Stimulated activated CD4-positive, alpha-beta T cell treated with anti-CD3 and anti-CD28 coated beads, Interleukin-1b, Interleukin-23, amount 100 ng/mL, for 48 hours (primary cell): ENCODE data around the gene ZC3H14.

Source experiments
- DNase-seq: peaks from one replicate; pipeline ENCODE4 v3.0.0-alpha.2; 2020

ZC3H14 gene

GRCh38 chr14:88611878-88612277 is 49.0 kb downstream of the ZC3H14 start:
- no peak for DNase-seq

- DNase-seq = no peak
Observed at GRCh38 chr14:88612981-88613380, 50.1 kb downstream of the ZC3H14 start.

- no peak for DNase-seq
Observed at GRCh38 chr14:88613552-88614010, 50.7 kb downstream of the ZC3H14 start.

- no peak for DNase-seq
Observed at GRCh38 chr14:88614218-88614907, 51.5 kb downstream of the ZC3H14 start.

GRCh38 chr14:88616697-88617096 is 53.9 kb downstream of the ZC3H14 start:
- DNase-seq = no peak

GRCh38 chr14:88617479-88617878 is 54.6 kb downstream of the ZC3H14 start:
- DNase-seq = no peak

GRCh38 chr14:88618476-88618875 is 55.6 kb downstream of the ZC3H14 start:
- no peak for DNase-seq

GRCh38 chr14:88621100-88621499 is 58.3 kb downstream of the ZC3H14 start:
- DNase-seq = no peak

- DNase-seq = no peak
Observed at GRCh38 chr14:88625671-88626070, 62.8 kb downstream of the ZC3H14 start.

GRCh38 chr14:88628033-88628432 is 65.2 kb downstream of the ZC3H14 start:
- DNase-seq = no peak

- no peak for DNase-seq
Observed at GRCh38 chr14:88628462-88628861, 65.6 kb downstream of the ZC3H14 start.

GRCh38 chr14:88630565-88630964 is 67.7 kb downstream of the ZC3H14 start:
- no peak for DNase-seq

- DNase-seq = no peak
Observed at GRCh38 chr14:88631091-88631490, 68.3 kb downstream of the ZC3H14 start.

GRCh38 chr14:88632512-88632911 is 69.7 kb downstream of the ZC3H14 start:
- DNase-seq = no peak

GRCh38 chr14:88639221-88639620 is 76.4 kb downstream of the ZC3H14 start:
- no peak for DNase-seq

GRCh38 chr14:88660056-88660455 is 97.2 kb downstream of the ZC3H14 start:
- DNase-seq = no peak

- peak; percentile 49 for DNase-seq
Observed at GRCh38 chr14:88667555-88668273, 104.9 kb downstream of the ZC3H14 start.

GRCh38 chr14:88668448-88669116 is 105.7 kb downstream of the ZC3H14 start:
- no peak for DNase-seq

GRCh38 chr14:88669346-88669745 is 106.5 kb downstream of the ZC3H14 start:
- DNase-seq = no peak
